Fibroblast of villous mesenchyme (primary cell): ENCODE data around the gene DRP2. TPM values are rescaled to one million over a fixed set of nuclear protein-coding genes. Genes with fewer than 3 reads are reported as not detected.
A peak's percentile ranks its signal among the peaks of the same experiment; 100 is the strongest.

ENCODE experiments used
- DNase-seq: peaks from one replicate; pipeline ENCODE4 v3.0.0-alpha.2; 2010; ENCODE audit warnings: low read depth
- H3K4me3 ChIP-seq: 2 replicates; pipeline ENCODE4 v1.5.1; 2011; ENCODE audit warnings: low read depth, mild to moderate bottlenecking, low read length
- total RNA-seq: library from RNA; depleted of rRNA; stranded (reverse); fragments of >200 nt; gene quantifications from 2 replicates; pipeline ENCODE4 v1.2.3, GENCODE V29; 2012
- TF ChIP-seq, protein P1 (sequence below): IDR thresholded peaks from 2 replicates; pipeline ENCODE4 v1.5.1; 2012; ENCODE audit warnings: low read depth, mild to moderate bottlenecking, low read length; ENCODE audit not compliant: insufficient read depth

Gene DRP2
- total RNA-seq, 1 donor = 2.6 TPM

DNA sequence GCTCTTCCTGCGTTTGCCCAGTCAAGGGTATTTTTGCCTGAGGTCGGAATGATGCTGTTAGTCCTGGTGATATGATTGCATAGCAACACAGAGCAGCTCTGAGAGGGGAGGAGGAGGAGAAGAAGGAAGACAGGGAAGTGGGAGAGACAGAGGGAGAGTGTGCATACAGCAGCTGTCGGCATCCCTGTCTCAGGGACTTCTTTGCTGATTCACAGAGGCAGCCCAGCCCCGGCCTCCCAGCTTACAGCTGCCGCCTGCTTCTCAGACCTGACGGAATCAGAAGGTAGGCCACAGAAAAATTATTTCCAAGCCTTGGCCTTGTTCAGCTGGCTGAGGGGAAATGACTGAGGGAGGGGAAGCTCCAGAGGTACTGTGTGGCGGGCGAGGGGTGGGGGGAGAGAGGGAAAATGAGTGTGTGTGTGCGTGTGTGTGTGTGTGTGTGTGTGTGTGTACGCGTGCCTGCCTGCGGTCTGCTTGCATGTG is 319 bp downstream of the DRP2 start:
- peak; percentile 19 for DNase-seq
- TF ChIP-seq, protein P1, sequence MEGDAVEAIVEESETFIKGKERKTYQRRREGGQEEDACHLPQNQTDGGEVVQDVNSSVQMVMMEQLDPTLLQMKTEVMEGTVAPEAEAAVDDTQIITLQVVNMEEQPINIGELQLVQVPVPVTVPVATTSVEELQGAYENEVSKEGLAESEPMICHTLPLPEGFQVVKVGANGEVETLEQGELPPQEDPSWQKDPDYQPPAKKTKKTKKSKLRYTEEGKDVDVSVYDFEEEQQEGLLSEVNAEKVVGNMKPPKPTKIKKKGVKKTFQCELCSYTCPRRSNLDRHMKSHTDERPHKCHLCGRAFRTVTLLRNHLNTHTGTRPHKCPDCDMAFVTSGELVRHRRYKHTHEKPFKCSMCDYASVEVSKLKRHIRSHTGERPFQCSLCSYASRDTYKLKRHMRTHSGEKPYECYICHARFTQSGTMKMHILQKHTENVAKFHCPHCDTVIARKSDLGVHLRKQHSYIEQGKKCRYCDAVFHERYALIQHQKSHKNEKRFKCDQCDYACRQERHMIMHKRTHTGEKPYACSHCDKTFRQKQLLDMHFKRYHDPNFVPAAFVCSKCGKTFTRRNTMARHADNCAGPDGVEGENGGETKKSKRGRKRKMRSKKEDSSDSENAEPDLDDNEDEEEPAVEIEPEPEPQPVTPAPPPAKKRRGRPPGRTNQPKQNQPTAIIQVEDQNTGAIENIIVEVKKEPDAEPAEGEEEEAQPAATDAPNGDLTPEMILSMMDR = no peak
- H3K4me3 ChIP-seq = no peak overlapping the region

DNA sequence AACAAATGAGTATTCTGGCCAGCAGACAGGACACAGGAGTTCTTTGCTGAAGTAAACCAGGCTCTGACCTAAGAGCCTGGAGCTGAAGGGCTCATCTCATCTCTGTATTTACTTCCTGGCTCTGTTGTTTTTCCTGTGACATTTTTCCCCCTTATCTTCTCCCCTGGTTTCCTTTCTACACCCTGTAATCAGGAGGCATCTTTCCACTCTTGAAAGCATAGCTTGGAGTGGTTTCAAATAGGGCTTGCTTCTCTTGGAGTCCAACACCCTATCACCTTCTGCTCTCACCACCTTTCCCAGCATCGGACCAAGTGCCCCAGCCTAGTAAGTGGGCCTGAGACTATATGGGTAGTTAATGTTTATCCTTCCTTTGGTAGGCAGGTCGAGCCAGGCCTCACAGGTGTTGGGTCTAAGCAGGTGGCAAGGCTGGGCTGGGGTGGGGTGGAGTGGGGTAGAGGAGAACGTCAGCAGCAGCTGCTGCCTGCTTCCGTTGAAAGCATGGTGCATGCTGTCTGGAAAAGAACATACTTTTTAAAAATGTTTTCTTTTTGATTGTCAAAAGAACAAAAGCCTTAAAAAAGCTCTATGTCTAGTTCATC is 1.2 kb downstream of the DRP2 start:
- TF ChIP-seq, protein P1 = no peak
- DNase-seq = no peak
- H3K4me3 ChIP-seq = no peak overlapping the region

DNA sequence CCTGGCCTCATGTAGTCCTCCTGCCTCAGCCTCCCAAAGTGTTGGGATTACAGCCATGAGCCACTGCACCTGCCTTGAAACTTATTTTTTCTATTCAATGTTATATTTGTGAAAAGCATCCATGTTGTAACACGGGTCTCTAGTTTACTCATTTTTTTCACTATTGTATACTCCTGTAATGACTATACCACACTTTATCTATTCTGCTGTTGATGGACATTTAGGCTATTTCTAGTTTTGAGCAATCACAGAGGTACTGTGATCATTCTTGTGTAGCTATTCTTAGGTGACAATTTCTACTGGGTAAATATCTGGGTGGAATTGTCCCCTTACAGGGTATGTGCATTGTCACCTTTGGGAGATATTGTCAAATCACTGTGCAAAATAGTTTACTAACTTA is 3.6 kb downstream of the DRP2 start:
- TF ChIP-seq, protein P1 = no peak
- no peak overlapping the region for H3K4me3 ChIP-seq
- no peak for DNase-seq

DNA sequence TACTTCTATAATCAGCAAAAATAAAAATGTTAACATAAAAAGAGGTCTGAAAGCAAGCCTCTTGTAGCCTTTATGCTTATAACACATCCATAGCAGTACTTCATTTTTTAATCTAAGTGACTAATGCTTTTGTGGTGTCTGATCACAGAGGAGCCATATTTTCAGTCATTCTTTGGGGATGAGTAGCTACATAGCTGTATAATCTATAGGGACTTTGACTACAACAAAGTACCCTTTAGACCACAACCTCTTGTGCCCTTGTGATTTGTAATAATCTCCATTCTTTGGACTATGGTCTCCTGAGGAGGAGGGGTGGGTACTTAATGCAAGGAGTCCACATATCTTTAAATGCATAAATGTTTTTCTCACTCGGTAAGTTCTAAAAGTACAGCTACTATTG is 9.6 kb downstream of the DRP2 start:
- no peak overlapping the region for H3K4me3 ChIP-seq
- TF ChIP-seq, protein P1 = no peak
- peak; percentile 25 for DNase-seq

DNA sequence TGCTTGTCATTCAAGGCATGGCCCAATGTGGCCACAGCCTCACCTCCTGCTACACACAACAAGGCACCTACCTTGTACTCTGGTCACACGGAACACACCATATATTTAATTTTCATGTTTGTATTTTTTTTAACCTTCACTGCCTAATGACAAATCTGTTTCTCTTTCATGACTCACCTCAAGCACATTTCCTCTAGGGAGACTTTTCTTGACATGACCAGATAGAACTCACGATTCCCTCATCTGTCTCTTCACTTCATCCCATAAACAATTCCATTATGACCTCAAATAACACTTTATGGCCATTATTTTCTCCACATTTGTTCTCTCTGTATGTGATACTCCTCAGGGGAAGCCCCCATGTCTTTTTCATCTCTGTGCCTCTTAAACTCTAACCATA is 11.1 kb downstream of the DRP2 start:
- peak; percentile 7 for DNase-seq
- TF ChIP-seq, protein P1 = no peak
- no peak overlapping the region for H3K4me3 ChIP-seq

DNA sequence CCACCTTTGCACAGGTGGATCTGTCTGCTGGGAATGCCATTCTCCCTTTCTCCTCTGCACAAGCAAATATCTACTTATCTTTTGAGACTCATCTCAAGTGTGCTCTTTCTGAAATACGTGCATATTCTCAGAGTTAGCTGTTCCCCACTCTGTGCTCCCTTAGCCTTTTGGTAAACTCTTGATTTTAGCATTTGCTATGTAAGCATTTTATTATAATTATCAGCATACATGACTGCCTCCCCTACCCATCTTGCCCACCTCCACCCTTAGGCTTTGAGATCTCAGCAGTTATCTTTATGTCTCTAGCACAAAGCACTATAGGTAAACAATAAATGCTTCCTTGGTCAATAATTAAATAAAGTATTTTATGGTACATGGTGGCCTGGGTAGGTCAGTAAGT is 11.5 kb downstream of the DRP2 start:
- TF ChIP-seq, protein P1 = no peak
- no peak overlapping the region for H3K4me3 ChIP-seq
- no peak for DNase-seq

DNA sequence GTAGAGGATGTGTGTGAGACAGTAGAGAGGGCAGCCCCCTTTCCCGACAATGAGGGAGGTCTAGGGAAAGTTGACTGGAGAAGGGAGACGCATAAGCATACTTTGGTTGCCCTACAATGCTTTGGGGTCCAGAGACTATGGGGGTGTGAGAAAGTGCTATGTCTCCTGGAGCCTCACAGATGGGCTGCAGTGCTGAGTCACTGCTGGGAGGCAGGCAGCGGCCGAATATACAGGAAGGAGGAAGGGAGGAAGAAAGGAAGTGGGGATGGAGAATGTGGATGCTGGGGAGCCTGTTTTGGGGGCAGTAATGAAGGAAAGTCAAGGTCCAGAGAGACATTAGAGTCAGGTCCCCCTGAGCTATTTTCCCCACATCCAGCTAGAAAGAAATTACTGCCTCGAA is 12.7 kb downstream of the DRP2 start:
- TF ChIP-seq, protein P1 = no peak
- H3K4me3 ChIP-seq = no peak overlapping the region
- DNase-seq = no peak
